ENCODE measurements around the gene PGBD4. TPM values are rescaled to one million over a fixed set of nuclear protein-coding genes. Genes with fewer than 3 reads are reported as not detected.
A peak's percentile ranks its signal among the peaks of the same experiment; 100 is the strongest.

The PGBD4 gene
- polyA plus RNA-seq, 3 donors = 0.38 to 0.93 (median 0.58) TPM

GRCh38 chr15:34107315-34107714 lies 5.4 kb downstream of the PGBD4 start:
- no peak overlapping the region for H3K4me3 ChIP-seq (replicated peaks in 1 of 3; ENCODE audit: low read depth in 2 of 3, low read length in 3 of 3)
- H3K36me3 Mint-ChIP-seq = peaks cover 9 to 10% of the 10 kb centered on the region in 2 donors
- H3K27ac ChIP-seq (ENCODE audit: low read depth in 1 of 2, low read length in 2 of 2) = no peak overlapping the region
- no peak overlapping the region for H3K9ac ChIP-seq (ENCODE audit: insufficient read depth, low read length, poor library complexity, severe bottlenecking)
- H3K27me3 Mint-ChIP-seq (ENCODE audit: low read depth in 3 of 3) = peaks cover 0 to 2% (median 0%) of the 10 kb centered on the region in 3 donors
- no peak for DNase-seq
- H3K79me2 ChIP-seq (ENCODE audit: insufficient read depth, low read length) = no peaks in the 10 kb centered on the region
- peaks cover 8% of the 10 kb centered on the region for H3K4me1 Mint-ChIP-seq
- intact Hi-C loops (cut with micrococcal nuclease) = loop anchor here in 1 of 2 donors (10.0 kb wide), 1 partner anchor 877 kb away; the partner anchor contains the start of gene ZNF770
- H4K20me1 ChIP-seq (ENCODE audit: insufficient read depth, low read length) = no peaks in the 10 kb centered on the region
- peaks cover 4 to 7% of the 10 kb centered on the region in 2 donors for H3K4me1 ChIP-seq (ENCODE audit: control insufficient read depth in 1 of 2, insufficient read depth in 2 of 2, low read length in 2 of 2)
- H3K36me3 ChIP-seq (replicated peaks in 1 of 2; ENCODE audit: control insufficient read depth in 1 of 2, insufficient read depth in 2 of 2, low read length in 2 of 2) = no peaks in the 10 kb centered on the region
- H3K27ac Mint-ChIP-seq = no peak overlapping the region
- no peak for TF ChIP-seq CTCF (IDR thresholded peaks at IDR 0.05)
- no peaks in the 10 kb centered on the region for H3K9me3 ChIP-seq (replicated peaks in 1 of 2; ENCODE audit: control insufficient read depth in 1 of 2, insufficient read depth in 1 of 2, low read length in 2 of 2)
- H3K27me3 ChIP-seq (ENCODE audit: control insufficient read depth in 2 of 2, insufficient read depth in 2 of 2, low read length in 2 of 2) = no peaks in the 10 kb centered on the region
- H3K9me3 Mint-ChIP-seq = peaks cover 2 to 12% (median 9%) of the 10 kb centered on the region in 7 donors
- no peak overlapping the region for H2AFZ ChIP-seq (ENCODE audit: insufficient read depth, low read depth, low read length, poor library complexity, severe bottlenecking)
- H3K4me3 Mint-ChIP-seq = no peak overlapping the region
- no CpG with 5 or more reads among the region's 2 CpGs for WGBS (ENCODE audit: insufficient coverage)
- no peak overlapping the region for H3K4me2 ChIP-seq (replicated peaks; ENCODE audit: extremely low read depth, low read length, poor library complexity, severe bottlenecking)

- peak; percentile 51 for TF ChIP-seq CTCF (IDR thresholded peaks at IDR 0.05)
- H3K4me1 Mint-ChIP-seq = peaks cover 5% of the 10 kb centered on the region
- H3K9me3 ChIP-seq (replicated peaks in 1 of 2; ENCODE audit: control insufficient read depth in 1 of 2, insufficient read depth in 1 of 2, low read length in 2 of 2) = no peaks in the 10 kb centered on the region
- H3K27ac Mint-ChIP-seq = no peak overlapping the region
- no peaks in the 10 kb centered on the region for H3K36me3 Mint-ChIP-seq
- DNase-seq = peak in 1 of 3 donors; percentile 3
- H3K9me3 Mint-ChIP-seq = peaks cover 0 to 3% (median 0%) of the 10 kb centered on the region in 7 donors
- no peak overlapping the region for H3K9ac ChIP-seq (ENCODE audit: insufficient read depth, low read length, poor library complexity, severe bottlenecking)
- H3K27me3 ChIP-seq (ENCODE audit: control insufficient read depth in 2 of 2, insufficient read depth in 2 of 2, low read length in 2 of 2) = no peaks in the 10 kb centered on the region
- no peak overlapping the region for H3K27ac ChIP-seq (ENCODE audit: low read depth in 1 of 2, low read length in 2 of 2)
- H3K4me1 ChIP-seq (ENCODE audit: control insufficient read depth in 1 of 2, insufficient read depth in 2 of 2, low read length in 2 of 2) = no peaks in the 10 kb centered on the region
- peaks cover 0 to 15% (median 3%) of the 10 kb centered on the region in 3 donors for H3K27me3 Mint-ChIP-seq (ENCODE audit: low read depth in 3 of 3)
- no CpG with 5 or more reads among the region's 5 CpGs for WGBS (ENCODE audit: insufficient coverage)
- no peaks in the 10 kb centered on the region for H3K79me2 ChIP-seq (ENCODE audit: insufficient read depth, low read length)
- H3K4me3 ChIP-seq (replicated peaks in 1 of 3; ENCODE audit: low read depth in 2 of 3, low read length in 3 of 3) = no peak overlapping the region
- intact Hi-C loops (cut with micrococcal nuclease) = loop anchor here in 1 of 2 donors (10.0 kb wide), 1 partner anchor 875 kb away; the partner anchor contains the start of gene ZNF770
- no peak overlapping the region for H3K4me2 ChIP-seq (replicated peaks; ENCODE audit: extremely low read depth, low read length, poor library complexity, severe bottlenecking)
- H3K36me3 ChIP-seq (replicated peaks in 1 of 2; ENCODE audit: control insufficient read depth in 1 of 2, insufficient read depth in 2 of 2, low read length in 2 of 2) = no peaks in the 10 kb centered on the region
- no peak overlapping the region for H3K4me3 Mint-ChIP-seq
- H2AFZ ChIP-seq (ENCODE audit: insufficient read depth, low read depth, low read length, poor library complexity, severe bottlenecking) = no peak overlapping the region
- H4K20me1 ChIP-seq (ENCODE audit: insufficient read depth, low read length) = no peaks in the 10 kb centered on the region
These were observed 8.1 kb downstream of the PGBD4 start for GRCh38 chr15:34109797-34110663.
